ENCODE results near the gene EML2. TPM values are rescaled to one million over a fixed set of nuclear protein-coding genes. Genes with fewer than 3 reads are reported as not detected.

EML2 gene
- polyA plus RNA-seq, 1 donor from 2014 or later = 18.9 TPM

GRCh38 chr19:45564131-45564780 lies 74.9 kb downstream of the EML2 start:
- H3F3A ChIP-seq (ENCODE audit: insufficient read depth, low read length, poor library complexity, severe bottlenecking) = no peaks in the 10 kb centered on the region
- no peaks in the 10 kb centered on the region for H3K36me3 ChIP-seq (ENCODE audit: insufficient read depth, low read length)
- no peak for TF ChIP-seq SMC3 (conservative IDR thresholded peaks at IDR 0.05; ENCODE audit: poor library complexity)
- no peak overlapping the region for H3K4me2 ChIP-seq (ENCODE audit: low read length)
- no peaks in the 10 kb centered on the region for H3K9me3 ChIP-seq (ENCODE audit: low read length)
- no peak overlapping the region for H3K9ac ChIP-seq (ENCODE audit: low read length)
- H2AFZ ChIP-seq (ENCODE audit: low read depth, low read length) = no peak overlapping the region
- no peak overlapping the region for H3K4me3 ChIP-seq (ENCODE audit: low read length)
- no peak overlapping the region for H3K27ac ChIP-seq (ENCODE audit: low read length)
- H3K79me2 ChIP-seq (replicated peaks; ENCODE audit: insufficient read depth, low read length) = no peaks in the 10 kb centered on the region
- no peaks in the 10 kb centered on the region for H3K9me2 ChIP-seq (ENCODE audit: insufficient read depth, low read length)
- no peaks in the 10 kb centered on the region for H3K27me3 ChIP-seq (ENCODE audit: insufficient read depth, low read depth, low read length)
- H4K20me1 ChIP-seq (ENCODE audit: insufficient read depth) = no peaks in the 10 kb centered on the region

GRCh38 chr19:45560686-45561085 lies 78.5 kb downstream of the EML2 start:
- Histone ChIP-seq H2AFZ (ENCODE audit: low read depth, low read length) (no peak overlapping the region), H3K4me2 (ENCODE audit: low read length) (no peak overlapping the region), H3K79me2 (replicated peaks; ENCODE audit: insufficient read depth, low read length) (no peaks in the 10 kb centered on the region), H3K9ac (ENCODE audit: low read length) (no peak overlapping the region), H3K36me3 (ENCODE audit: insufficient read depth, low read length) (no peaks in the 10 kb centered on the region), H4K20me1 (ENCODE audit: insufficient read depth) (no peaks in the 10 kb centered on the region), H3K27ac (ENCODE audit: low read length) (no peak overlapping the region), H3K9me2 (ENCODE audit: insufficient read depth, low read length) (no peaks in the 10 kb centered on the region), H3K9me3 (ENCODE audit: low read length) (no peaks in the 10 kb centered on the region), H3K27me3 (ENCODE audit: insufficient read depth, low read depth, low read length) (no peaks in the 10 kb centered on the region), H3F3A (ENCODE audit: insufficient read depth, low read length, poor library complexity, severe bottlenecking) (no peaks in the 10 kb centered on the region), H3K4me3 (ENCODE audit: low read length) (no peak overlapping the region)
- TF ChIP-seq REST (IDR thresholded peaks at IDR 0.05; ENCODE audit: borderline replicate concordance) (no peak), SMC3 (conservative IDR thresholded peaks at IDR 0.05; ENCODE audit: poor library complexity) (no peak), EZH2 (IDR thresholded peaks at IDR 0.05; ENCODE audit: borderline replicate concordance, insufficient read depth, low read length, poor library complexity, severe bottlenecking) (no peak), RAD21 (conservative IDR thresholded peaks at IDR 0.05) (no peak), MXI1 (conservative IDR thresholded peaks at IDR 0.05; ENCODE audit: poor library complexity, severe bottlenecking) (no peak), POLR2AphosphoS5 (IDR thresholded peaks at IDR 0.05) (no peak), EP300 (conservative IDR thresholded peaks at IDR 0.05; ENCODE audit: poor library complexity, severe bottlenecking) (no peak), CTCF (IDR thresholded peaks at IDR 0.05; ENCODE audit: poor library complexity, severe bottlenecking) (no peak), TAF1 (IDR thresholded peaks at IDR 0.05; ENCODE audit: low read depth) (no peak)

Measured in neural cell (in vitro differentiated cells).